ENCODE results near the gene EPN2. TPM values are rescaled to one million over a fixed set of nuclear protein-coding genes. Genes with fewer than 3 reads are reported as not detected.

EPN2 gene
- polyA plus RNA-seq, 1 donor from 2014 or later = 37.8 TPM

DNA sequence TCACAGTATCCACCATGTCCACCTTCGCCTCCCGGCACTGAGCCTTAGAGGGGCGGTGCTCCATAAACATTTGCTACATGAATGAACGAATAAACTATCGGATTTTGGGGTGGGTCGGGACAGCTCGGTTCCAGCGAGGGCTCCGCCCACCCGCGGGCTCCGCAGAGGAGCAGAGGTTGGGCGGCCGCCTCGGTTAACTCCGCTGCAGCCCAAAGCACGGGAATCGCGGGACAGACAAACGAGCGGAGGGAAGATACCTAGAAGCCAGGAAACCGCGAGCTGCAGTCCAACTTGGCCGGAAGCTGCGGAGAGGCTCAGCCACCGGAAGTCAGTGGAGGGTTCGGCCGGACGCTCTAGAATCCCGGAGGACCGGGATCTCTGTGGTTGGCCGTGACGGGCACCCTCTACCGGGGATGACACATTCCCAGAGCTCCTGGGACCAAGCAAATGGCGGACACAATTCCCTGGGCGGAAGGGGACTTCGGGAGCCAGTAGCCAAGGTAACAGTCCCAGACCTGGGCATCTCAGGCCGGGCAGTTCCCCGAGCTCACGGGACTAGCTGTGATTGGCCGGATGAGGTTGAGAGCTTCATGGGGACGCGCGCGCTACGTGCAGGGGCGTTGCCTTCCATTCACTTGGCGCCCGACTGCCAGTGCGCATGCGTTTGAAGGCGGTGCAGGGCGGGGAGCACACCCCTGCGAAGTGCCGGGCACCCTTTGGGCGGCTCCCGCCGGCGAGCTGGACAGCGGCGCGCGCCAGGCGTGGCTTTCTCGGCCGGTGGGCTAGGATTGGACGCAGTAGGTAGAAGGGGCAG lies 140.6 kb downstream of the EPN2 start:
- Histone ChIP-seq H2AFZ (ENCODE audit: low read depth, low read length) (peak overlapping the region; percentile 73), H3K79me2 (replicated peaks; ENCODE audit: insufficient read depth, low read length) (peaks cover 19% of the 10 kb centered on the region), H3F3A (ENCODE audit: insufficient read depth, low read length, poor library complexity, severe bottlenecking) (no peaks in the 10 kb centered on the region)

DNA sequence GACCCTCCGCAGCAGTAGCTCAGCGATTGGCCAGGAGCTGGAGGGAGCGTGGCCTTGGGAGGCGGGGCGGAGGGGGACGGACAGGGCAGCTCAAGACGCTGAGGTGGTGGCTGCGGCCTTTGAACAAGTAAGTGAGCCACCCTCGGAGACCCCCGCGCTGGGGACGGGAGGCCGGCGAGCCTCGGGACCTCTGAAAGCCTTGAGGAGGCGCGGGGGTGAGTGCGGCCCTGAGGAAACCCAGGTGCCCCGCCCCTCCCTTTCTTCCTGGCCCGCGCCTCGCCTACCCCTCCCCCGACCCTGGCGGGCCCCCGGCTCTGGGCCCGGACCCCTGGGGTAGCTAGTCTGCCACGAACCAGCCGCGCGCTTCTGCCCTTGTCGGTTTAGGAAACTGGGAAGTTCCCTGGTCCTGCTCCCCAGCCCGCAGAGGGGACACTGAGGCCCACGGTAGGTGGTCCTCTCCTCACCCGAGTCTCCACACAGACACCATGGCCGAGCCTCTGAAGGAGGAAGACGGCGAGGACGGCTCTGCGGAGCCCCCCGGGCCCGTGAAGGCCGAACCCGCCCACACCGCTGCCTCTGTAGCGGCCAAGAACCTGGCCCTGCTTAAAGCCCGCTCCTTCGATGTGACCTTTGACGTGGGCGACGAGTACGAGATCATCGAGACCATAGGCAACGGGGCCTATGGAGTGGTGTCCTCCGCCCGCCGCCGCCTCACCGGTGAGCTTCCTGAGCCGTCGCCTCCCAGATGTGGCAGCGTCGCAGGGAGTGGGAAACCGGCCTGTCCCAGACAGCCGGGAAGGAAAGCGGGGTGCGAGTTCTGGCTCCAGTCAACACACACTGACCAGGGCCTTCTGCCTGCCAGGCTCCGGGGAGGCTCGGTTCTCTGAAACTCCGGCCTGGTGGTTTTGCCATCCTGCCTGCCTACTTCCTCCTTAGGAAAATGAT lies 141.5 kb downstream of the EPN2 start, which contains the start of gene MAPK7:
MAPK7 (plus strand) TSS at position 83 of the 945 bp plus-strand sequence; CDS start at position 486, 403 bp downstream.
- H3K4me2 ChIP-seq (ENCODE audit: low read length) = peak within 1 kb of the TSS; percentile 86
- H3K36me3 ChIP-seq (ENCODE audit: insufficient read depth, low read length) = peaks cover 3% of the 10 kb centered on the region
- H3K27me3 ChIP-seq (ENCODE audit: insufficient read depth, low read depth, low read length) = no peaks in the 10 kb centered on the region
- peak within 1 kb of the TSS; percentile 73 for H2AFZ ChIP-seq (ENCODE audit: low read depth, low read length)
- H3K27ac ChIP-seq (ENCODE audit: low read length) = peak within 1 kb of the TSS; percentile 81
- peaks cover 19% of the 10 kb centered on the region for H3K79me2 ChIP-seq (replicated peaks; ENCODE audit: insufficient read depth, low read length)
- no peaks in the 10 kb centered on the region for H4K20me1 ChIP-seq (ENCODE audit: insufficient read depth)
- no peaks in the 10 kb centered on the region for H3K9me3 ChIP-seq (ENCODE audit: low read length)
- H3K4me3 ChIP-seq (ENCODE audit: low read length) = peak within 1 kb of the TSS; percentile 80
- no peaks in the 10 kb centered on the region for H3K9me2 ChIP-seq (ENCODE audit: insufficient read depth, low read length)
- no peaks in the 10 kb centered on the region for H3F3A ChIP-seq (ENCODE audit: insufficient read depth, low read length, poor library complexity, severe bottlenecking)
- peak within 1 kb of the TSS; percentile 77 for H3K9ac ChIP-seq (ENCODE audit: low read length)
- TF ChIP-seq EZH2 (IDR thresholded peaks at IDR 0.05; ENCODE audit: borderline replicate concordance, insufficient read depth, low read length, poor library complexity, severe bottlenecking) = no peak
- TF ChIP-seq MXI1 (conservative IDR thresholded peaks at IDR 0.05; ENCODE audit: poor library complexity, severe bottlenecking) = peak; percentile 16
- TF ChIP-seq POLR2AphosphoS5 (IDR thresholded peaks at IDR 0.05) = no peak

More for the DNA sequence above, 140.6 kb downstream of the EPN2 start:
- H3K9me3 ChIP-seq (ENCODE audit: low read length) = no peaks in the 10 kb centered on the region
- H3K36me3 ChIP-seq (ENCODE audit: insufficient read depth, low read length) = no peaks in the 10 kb centered on the region
- peak overlapping the region; percentile 80 for H3K4me3 ChIP-seq (ENCODE audit: low read length)
- TF ChIP-seq EZH2 (IDR thresholded peaks at IDR 0.05; ENCODE audit: borderline replicate concordance, insufficient read depth, low read length, poor library complexity, severe bottlenecking) (no peak), MXI1 (conservative IDR thresholded peaks at IDR 0.05; ENCODE audit: poor library complexity, severe bottlenecking) (peak; percentile 58), EP300 (conservative IDR thresholded peaks at IDR 0.05; ENCODE audit: poor library complexity, severe bottlenecking) (peak; percentile 45), RAD21 (conservative IDR thresholded peaks at IDR 0.05) (peak; percentile 29), TAF1 (IDR thresholded peaks at IDR 0.05; ENCODE audit: low read depth) (peak; percentile 79), POLR2AphosphoS5 (IDR thresholded peaks at IDR 0.05) (peak; percentile 59), SMC3 (conservative IDR thresholded peaks at IDR 0.05; ENCODE audit: poor library complexity) (peak; percentile 46)
- TF ChIP-seq, protein P1, sequence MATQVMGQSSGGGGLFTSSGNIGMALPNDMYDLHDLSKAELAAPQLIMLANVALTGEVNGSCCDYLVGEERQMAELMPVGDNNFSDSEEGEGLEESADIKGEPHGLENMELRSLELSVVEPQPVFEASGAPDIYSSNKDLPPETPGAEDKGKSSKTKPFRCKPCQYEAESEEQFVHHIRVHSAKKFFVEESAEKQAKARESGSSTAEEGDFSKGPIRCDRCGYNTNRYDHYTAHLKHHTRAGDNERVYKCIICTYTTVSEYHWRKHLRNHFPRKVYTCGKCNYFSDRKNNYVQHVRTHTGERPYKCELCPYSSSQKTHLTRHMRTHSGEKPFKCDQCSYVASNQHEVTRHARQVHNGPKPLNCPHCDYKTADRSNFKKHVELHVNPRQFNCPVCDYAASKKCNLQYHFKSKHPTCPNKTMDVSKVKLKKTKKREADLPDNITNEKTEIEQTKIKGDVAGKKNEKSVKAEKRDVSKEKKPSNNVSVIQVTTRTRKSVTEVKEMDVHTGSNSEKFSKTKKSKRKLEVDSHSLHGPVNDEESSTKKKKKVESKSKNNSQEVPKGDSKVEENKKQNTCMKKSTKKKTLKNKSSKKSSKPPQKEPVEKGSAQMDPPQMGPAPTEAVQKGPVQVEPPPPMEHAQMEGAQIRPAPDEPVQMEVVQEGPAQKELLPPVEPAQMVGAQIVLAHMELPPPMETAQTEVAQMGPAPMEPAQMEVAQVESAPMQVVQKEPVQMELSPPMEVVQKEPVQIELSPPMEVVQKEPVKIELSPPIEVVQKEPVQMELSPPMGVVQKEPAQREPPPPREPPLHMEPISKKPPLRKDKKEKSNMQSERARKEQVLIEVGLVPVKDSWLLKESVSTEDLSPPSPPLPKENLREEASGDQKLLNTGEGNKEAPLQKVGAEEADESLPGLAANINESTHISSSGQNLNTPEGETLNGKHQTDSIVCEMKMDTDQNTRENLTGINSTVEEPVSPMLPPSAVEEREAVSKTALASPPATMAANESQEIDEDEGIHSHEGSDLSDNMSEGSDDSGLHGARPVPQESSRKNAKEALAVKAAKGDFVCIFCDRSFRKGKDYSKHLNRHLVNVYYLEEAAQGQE (IDR thresholded peaks at IDR 0.05; ENCODE audit: borderline replicate concordance) = no peak
- TF ChIP-seq, protein P2, sequence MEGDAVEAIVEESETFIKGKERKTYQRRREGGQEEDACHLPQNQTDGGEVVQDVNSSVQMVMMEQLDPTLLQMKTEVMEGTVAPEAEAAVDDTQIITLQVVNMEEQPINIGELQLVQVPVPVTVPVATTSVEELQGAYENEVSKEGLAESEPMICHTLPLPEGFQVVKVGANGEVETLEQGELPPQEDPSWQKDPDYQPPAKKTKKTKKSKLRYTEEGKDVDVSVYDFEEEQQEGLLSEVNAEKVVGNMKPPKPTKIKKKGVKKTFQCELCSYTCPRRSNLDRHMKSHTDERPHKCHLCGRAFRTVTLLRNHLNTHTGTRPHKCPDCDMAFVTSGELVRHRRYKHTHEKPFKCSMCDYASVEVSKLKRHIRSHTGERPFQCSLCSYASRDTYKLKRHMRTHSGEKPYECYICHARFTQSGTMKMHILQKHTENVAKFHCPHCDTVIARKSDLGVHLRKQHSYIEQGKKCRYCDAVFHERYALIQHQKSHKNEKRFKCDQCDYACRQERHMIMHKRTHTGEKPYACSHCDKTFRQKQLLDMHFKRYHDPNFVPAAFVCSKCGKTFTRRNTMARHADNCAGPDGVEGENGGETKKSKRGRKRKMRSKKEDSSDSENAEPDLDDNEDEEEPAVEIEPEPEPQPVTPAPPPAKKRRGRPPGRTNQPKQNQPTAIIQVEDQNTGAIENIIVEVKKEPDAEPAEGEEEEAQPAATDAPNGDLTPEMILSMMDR (IDR thresholded peaks at IDR 0.05; ENCODE audit: poor library complexity, severe bottlenecking) = peak; percentile 51
- H3K9me2 ChIP-seq (ENCODE audit: insufficient read depth, low read length) = no peaks in the 10 kb centered on the region
- peak overlapping the region; percentile 70 for H3K4me2 ChIP-seq (ENCODE audit: low read length)
- H3K27ac ChIP-seq (ENCODE audit: low read length) = peak overlapping the region; percentile 81
- no peaks in the 10 kb centered on the region for H3K27me3 ChIP-seq (ENCODE audit: insufficient read depth, low read depth, low read length)
- no peaks in the 10 kb centered on the region for H4K20me1 ChIP-seq (ENCODE audit: insufficient read depth)
- H3K9ac ChIP-seq (ENCODE audit: low read length) = peak overlapping the region; percentile 77
